GM19397 (cell line): ENCODE data around the gene VPS18.

Experiments used
- ATAC-seq: cut with Tn5 transposase; IDR thresholded peaks from one replicate; pipeline ENCODE4 v1.9.1; 2021; ENCODE audit warnings: mild to moderate bottlenecking, moderate library complexity; ENCODE audit not compliant: unreplicated experiment

VPS18 gene

DNA sequence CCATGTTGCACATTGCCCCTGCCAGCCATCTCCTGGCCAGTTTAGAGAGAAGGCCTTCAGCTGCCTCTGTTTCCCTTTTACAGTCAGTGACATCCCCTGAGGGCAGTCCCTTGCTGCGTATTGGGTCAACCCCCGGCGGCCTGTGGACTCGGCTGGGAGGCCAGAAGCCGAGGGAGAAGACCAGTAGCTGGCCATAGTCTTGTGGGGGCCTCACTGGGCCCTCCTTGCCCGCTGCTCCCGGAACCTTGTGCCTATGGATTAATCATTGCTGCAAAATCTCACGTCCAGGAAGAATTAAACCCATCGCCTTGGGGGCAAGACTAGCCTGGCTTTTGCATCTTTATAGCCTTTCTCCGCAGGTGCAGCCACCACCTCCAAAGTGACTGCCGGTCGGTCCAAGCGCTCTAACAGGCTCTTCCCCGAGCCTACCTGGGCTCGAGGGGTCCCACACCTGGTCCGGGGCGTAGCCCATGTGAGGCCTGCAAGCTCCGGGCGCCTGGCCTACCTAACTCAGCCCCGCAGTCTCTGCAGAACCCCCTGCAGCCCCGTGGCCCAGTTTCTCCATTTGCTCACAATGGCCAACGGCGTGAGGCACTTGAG is 58.2 kb downstream of the VPS18 start:
- no peak for ATAC-seq

DNA sequence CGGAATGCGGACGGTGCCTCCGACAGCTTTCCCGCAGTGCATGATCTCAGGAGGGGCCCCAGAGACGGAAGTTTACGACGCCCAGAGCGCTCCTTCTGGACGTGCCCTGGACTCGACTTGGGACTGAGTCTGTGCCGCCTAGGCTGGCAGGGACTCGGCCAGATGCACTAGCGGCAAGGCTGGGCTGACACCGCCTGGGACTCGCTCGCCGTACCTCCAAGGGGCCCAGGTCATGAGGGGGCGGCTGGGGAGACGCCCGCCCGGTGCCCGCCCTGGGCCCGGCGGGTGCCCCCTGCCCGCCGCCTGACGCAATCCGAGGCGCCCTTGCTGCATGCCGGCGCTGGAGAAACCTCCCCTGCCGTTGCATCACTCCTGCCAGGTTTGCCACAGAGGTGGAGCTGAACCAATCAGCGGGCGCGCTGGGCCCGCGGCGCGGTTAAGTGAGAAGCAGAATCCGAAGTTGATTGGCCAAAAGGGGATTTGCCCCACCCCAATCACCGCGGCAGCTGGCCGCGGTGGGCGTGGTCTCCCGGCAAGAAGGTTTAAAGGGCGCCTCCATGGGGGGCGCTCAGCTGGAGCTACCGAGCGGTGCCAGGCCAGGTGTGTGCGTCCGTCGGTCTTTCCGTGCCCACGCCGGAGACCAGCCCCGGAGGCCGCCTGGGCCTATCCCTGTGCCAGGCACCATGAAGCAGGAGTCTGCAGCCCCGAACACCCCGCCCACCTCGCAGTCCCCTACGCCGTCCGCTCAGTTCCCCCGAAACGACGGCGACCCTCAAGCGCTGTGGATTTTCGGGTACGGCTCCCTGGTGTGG is 58.9 kb downstream of the VPS18 start, which contains the start of gene CHAC1:
TSS of gene CHAC1 (plus strand) at position 571 of the 812 bp plus-strand sequence. CDS start at position 684, 113 bp downstream.
- peak; percentile 89 for ATAC-seq
